HCEC 1CT (cell line): Measurements from ENCODE around the gene RASAL3.

Source experiments
- DNase-seq: peaks from one replicate; pipeline ENCODE4 v3.0.0-alpha.2; 2017

RASAL3 gene

GRCh38 chr19:15471639-15472101 lies 7.3 kb upstream of the RASAL3 start:
- DNase-seq = no peak

GRCh38 chr19:15469513-15470297 lies 5.4 kb upstream of the RASAL3 start:
- no peak for DNase-seq

- no peak for DNase-seq
Observed at GRCh38 chr19:15468675-15469512, 4.5 kb upstream of the RASAL3 start.

GRCh38 chr19:15467734-15468214 lies 3.4 kb upstream of the RASAL3 start:
- no peak for DNase-seq

GRCh38 chr19:15466851-15467733 lies 2.7 kb upstream of the RASAL3 start:
- DNase-seq = peak; percentile 86

- no peak for DNase-seq
Observed at GRCh38 chr19:15463861-15464371, 428 bp downstream of the RASAL3 start.

- DNase-seq = no peak
Observed at GRCh38 chr19:15461694-15462093, 2.6 kb downstream of the RASAL3 start.

- no peak for DNase-seq
Observed at GRCh38 chr19:15457701-15458484, 6.5 kb downstream of the RASAL3 start.

GRCh38 chr19:15456871-15457700 lies 7.3 kb downstream of the RASAL3 start:
- no peak for DNase-seq

GRCh38 chr19:15456441-15456840 lies 7.9 kb downstream of the RASAL3 start:
- DNase-seq = no peak

- no peak for DNase-seq
Observed at GRCh38 chr19:15455996-15456395, 8.3 kb downstream of the RASAL3 start.

- DNase-seq = no peak
Observed at GRCh38 chr19:15453906-15454860, 10.2 kb downstream of the RASAL3 start.

- no peak for DNase-seq
Observed at GRCh38 chr19:15453091-15453578, 11.2 kb downstream of the RASAL3 start.

GRCh38 chr19:15452111-15453047 lies 12.0 kb downstream of the RASAL3 start:
- peak; percentile 64 for DNase-seq

GRCh38 chr19:15450528-15450890 lies 13.8 kb downstream of the RASAL3 start:
- DNase-seq = no peak

GRCh38 chr19:15449620-15450527 lies 14.5 kb downstream of the RASAL3 start, which contains the start of gene WIZ:
WIZ (minus strand) TSS chr19:15449956; CDS start chr19:15448307, 1,649 bp downstream.
- peak; percentile 62 for DNase-seq
